ENCODE measurements around the gene OR2T3.
A peak's percentile ranks its signal among the peaks of the same experiment; 100 is the strongest.
"Not testable (repeated sequence)": the region's sequence is repeated elsewhere in the genome, so short reads cannot be mapped to it uniquely, and the experiment has no call there.

OR2T3 gene

DNA sequence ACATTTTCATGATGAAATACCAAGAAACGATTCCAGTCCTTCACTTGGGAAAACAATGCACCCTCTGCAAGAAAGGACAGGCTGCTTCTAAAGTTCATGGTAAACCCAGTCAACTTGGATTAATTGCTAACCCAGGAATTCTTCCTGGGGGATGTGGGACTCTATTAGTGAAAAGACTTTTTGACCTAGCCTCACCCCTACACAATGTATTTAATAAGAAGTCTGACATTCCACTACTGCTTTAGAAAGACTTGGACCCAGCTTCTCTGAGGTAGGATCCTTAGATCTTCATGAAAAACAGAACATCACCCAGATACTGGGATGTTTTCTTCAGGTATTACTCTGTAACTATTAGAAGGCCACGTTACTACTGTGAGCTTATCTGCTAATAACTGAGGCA, 27.8 kb upstream of the OR2T3 start, which contains the start of gene OR2T2:
TSS of gene OR2T2 (plus strand) at position 239 of the 400 bp plus-strand sequence. CDS start 7,161 bp downstream, outside the sequence.
- H3K4me1 ChIP-seq (ENCODE audit: control insufficient read depth in 2 of 2, insufficient read depth in 1 of 2, low read depth in 1 of 2, low read length in 2 of 2); H3K18ac ChIP-seq (ENCODE audit: low read length); H3K4ac ChIP-seq (ENCODE audit: low read length); H4K8ac ChIP-seq (ENCODE audit: low read depth, low read length); H2AK5ac ChIP-seq (ENCODE audit: low read depth, low read length); H3K9me3 ChIP-seq (replicated peaks in 1 of 2; ENCODE audit: control insufficient read depth in 2 of 2, insufficient read depth in 1 of 2, low read depth in 1 of 2, low read length in 2 of 2); H3K36me3 ChIP-seq (replicated peaks in 1 of 2; ENCODE audit: control insufficient read depth in 2 of 2, insufficient read depth in 2 of 2, low read length in 2 of 2); H4K91ac ChIP-seq (ENCODE audit: low read depth, low read length, poor library complexity); H3K14ac ChIP-seq (ENCODE audit: low read length); H3K9ac ChIP-seq (ENCODE audit: low read depth, low read length, poor library complexity); H3K27ac ChIP-seq (replicated peaks; ENCODE audit: low read length); H3K23ac ChIP-seq (ENCODE audit: low read depth, low read length, poor library complexity); DNase-seq (ENCODE audit: low spot score); H3K27me3 ChIP-seq (ENCODE audit: control insufficient read depth in 3 of 3, insufficient read depth in 3 of 3, low read depth in 1 of 3, low read length in 3 of 3); H2BK15ac ChIP-seq (ENCODE audit: low read length); H3K79me1 ChIP-seq (ENCODE audit: low read depth, low read length); H3K4me2 ChIP-seq (ENCODE audit: insufficient read depth, low read length, poor library complexity, severe bottlenecking); H2BK12ac ChIP-seq (ENCODE audit: low read length); H2BK120ac ChIP-seq (ENCODE audit: low read depth, low read length); H2AFZ ChIP-seq (ENCODE audit: low read length); H2BK5ac ChIP-seq (ENCODE audit: low read length): not testable (repeated sequence)
- H3K4me3 ChIP-seq (ENCODE audit: low read length in 2 of 2): peak within 1 kb of the TSS in 1 of 2 donors; percentile 9
- no CpG with 5 or more reads among the region's 2 CpGs for WGBS, 2 donors (ENCODE audit: extremely low coverage in 2 of 2, insufficient read length in 2 of 2, insufficient replicate concordance in 1 of 2)

DNA sequence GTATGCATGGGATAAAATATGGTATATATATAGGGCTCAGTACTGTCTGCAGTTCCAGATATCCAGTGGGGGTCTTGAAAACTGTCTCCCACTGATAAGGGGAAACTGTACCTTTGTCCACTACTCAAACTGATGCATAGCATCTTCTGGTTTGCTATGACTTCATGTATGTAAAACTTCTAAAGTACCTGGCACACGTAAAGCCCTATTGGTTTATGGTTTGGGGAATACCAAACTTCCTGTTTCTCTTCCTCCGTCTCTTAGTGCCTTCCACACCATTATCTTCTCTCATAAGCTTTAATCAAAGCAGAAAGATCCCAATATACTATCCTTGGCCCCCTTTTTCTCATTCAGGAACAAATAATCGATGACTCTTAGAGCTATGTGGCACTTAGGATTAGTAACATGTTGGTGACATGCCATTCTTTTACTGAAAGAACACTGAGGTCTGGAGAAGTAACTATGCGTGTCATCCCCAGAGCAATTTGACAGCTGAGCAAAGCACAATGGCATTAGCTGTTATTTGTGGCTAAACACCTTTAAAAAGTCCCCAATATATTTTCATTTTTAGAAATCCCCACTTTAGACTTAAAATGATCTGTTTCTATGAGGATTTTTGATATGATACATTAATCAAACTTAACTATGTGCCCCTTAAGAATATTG, 24.6 kb upstream of the OR2T3 start:
- H3K14ac ChIP-seq (ENCODE audit: low read length); H4K91ac ChIP-seq (ENCODE audit: low read depth, low read length, poor library complexity); H4K8ac ChIP-seq (ENCODE audit: low read depth, low read length); H3K9me3 ChIP-seq (replicated peaks in 1 of 2; ENCODE audit: control insufficient read depth in 2 of 2, insufficient read depth in 1 of 2, low read depth in 1 of 2, low read length in 2 of 2); H3K4me1 ChIP-seq (ENCODE audit: control insufficient read depth in 2 of 2, insufficient read depth in 1 of 2, low read depth in 1 of 2, low read length in 2 of 2); H2AK5ac ChIP-seq (ENCODE audit: low read depth, low read length); H3K18ac ChIP-seq (ENCODE audit: low read length); H2BK5ac ChIP-seq (ENCODE audit: low read length); H3K79me1 ChIP-seq (ENCODE audit: low read depth, low read length); H3K9ac ChIP-seq (ENCODE audit: low read depth, low read length, poor library complexity); H2AFZ ChIP-seq (ENCODE audit: low read length); H2BK12ac ChIP-seq (ENCODE audit: low read length); H3K4ac ChIP-seq (ENCODE audit: low read length); DNase-seq (ENCODE audit: low spot score); H3K4me2 ChIP-seq (ENCODE audit: insufficient read depth, low read length, poor library complexity, severe bottlenecking); H2BK120ac ChIP-seq (ENCODE audit: low read depth, low read length); H3K27ac ChIP-seq (replicated peaks; ENCODE audit: low read length); H3K27me3 ChIP-seq (ENCODE audit: control insufficient read depth in 3 of 3, insufficient read depth in 3 of 3, low read depth in 1 of 3, low read length in 3 of 3); H3K23ac ChIP-seq (ENCODE audit: low read depth, low read length, poor library complexity); H3K4me3 ChIP-seq (ENCODE audit: low read length in 2 of 2); H3K36me3 ChIP-seq (replicated peaks in 1 of 2; ENCODE audit: control insufficient read depth in 2 of 2, insufficient read depth in 2 of 2, low read length in 2 of 2); H2BK15ac ChIP-seq (ENCODE audit: low read length): not testable (repeated sequence)
- no CpG with 5 or more reads among the region's 4 CpGs for WGBS, 2 donors (ENCODE audit: extremely low coverage in 2 of 2, insufficient read length in 2 of 2, insufficient replicate concordance in 1 of 2)

DNA sequence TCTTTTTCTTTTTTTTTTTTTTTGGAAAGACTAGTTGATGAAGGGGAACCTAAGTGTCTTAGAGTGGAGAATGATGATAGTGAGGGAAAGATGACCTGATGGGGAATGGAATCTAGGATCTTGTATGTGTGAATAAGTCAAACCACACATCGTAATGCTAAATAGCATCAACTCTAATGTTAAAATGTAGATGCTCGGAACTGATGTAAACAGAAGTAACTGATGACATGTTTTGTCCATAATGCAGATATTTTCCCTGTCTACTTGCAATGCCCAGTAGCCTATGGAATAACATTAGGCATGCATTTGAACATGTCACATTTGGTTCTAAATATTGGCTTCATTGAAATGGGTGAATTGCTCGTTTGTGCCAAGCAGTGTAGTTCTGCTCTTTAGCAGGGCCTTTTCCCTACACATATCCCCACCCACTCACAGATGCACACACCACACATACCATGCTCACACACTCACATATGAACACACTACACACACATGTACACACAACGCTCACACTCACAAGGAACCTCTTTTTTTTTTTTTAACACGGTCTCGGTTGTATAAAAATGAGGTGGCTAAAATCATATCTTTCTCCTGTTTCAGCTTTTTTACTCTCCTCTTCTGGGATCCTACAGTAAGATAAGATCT, 23.2 kb upstream of the OR2T3 start:
- not testable (repeated sequence) for H2AK5ac ChIP-seq (ENCODE audit: low read depth, low read length); DNase-seq (ENCODE audit: low spot score); H2BK15ac ChIP-seq (ENCODE audit: low read length); H2AFZ ChIP-seq (ENCODE audit: low read length); H4K91ac ChIP-seq (ENCODE audit: low read depth, low read length, poor library complexity); H3K9ac ChIP-seq (ENCODE audit: low read depth, low read length, poor library complexity); H4K8ac ChIP-seq (ENCODE audit: low read depth, low read length); H2BK5ac ChIP-seq (ENCODE audit: low read length); H3K9me3 ChIP-seq (replicated peaks in 1 of 2; ENCODE audit: control insufficient read depth in 2 of 2, insufficient read depth in 1 of 2, low read depth in 1 of 2, low read length in 2 of 2); H3K18ac ChIP-seq (ENCODE audit: low read length); H3K4ac ChIP-seq (ENCODE audit: low read length); H3K4me3 ChIP-seq (ENCODE audit: low read length in 2 of 2); H3K4me1 ChIP-seq (ENCODE audit: control insufficient read depth in 2 of 2, insufficient read depth in 1 of 2, low read depth in 1 of 2, low read length in 2 of 2); H3K27ac ChIP-seq (replicated peaks; ENCODE audit: low read length); H3K36me3 ChIP-seq (replicated peaks in 1 of 2; ENCODE audit: control insufficient read depth in 2 of 2, insufficient read depth in 2 of 2, low read length in 2 of 2); H3K27me3 ChIP-seq (ENCODE audit: control insufficient read depth in 3 of 3, insufficient read depth in 3 of 3, low read depth in 1 of 3, low read length in 3 of 3); H3K23ac ChIP-seq (ENCODE audit: low read depth, low read length, poor library complexity); H3K4me2 ChIP-seq (ENCODE audit: insufficient read depth, low read length, poor library complexity, severe bottlenecking); H3K79me1 ChIP-seq (ENCODE audit: low read depth, low read length); H2BK120ac ChIP-seq (ENCODE audit: low read depth, low read length); H3K14ac ChIP-seq (ENCODE audit: low read length); H2BK12ac ChIP-seq (ENCODE audit: low read length)
- WGBS, 2 donors (ENCODE audit: extremely low coverage in 2 of 2, insufficient read length in 2 of 2, insufficient replicate concordance in 1 of 2): no CpG with 5 or more reads among the region's 6 CpGs

DNA sequence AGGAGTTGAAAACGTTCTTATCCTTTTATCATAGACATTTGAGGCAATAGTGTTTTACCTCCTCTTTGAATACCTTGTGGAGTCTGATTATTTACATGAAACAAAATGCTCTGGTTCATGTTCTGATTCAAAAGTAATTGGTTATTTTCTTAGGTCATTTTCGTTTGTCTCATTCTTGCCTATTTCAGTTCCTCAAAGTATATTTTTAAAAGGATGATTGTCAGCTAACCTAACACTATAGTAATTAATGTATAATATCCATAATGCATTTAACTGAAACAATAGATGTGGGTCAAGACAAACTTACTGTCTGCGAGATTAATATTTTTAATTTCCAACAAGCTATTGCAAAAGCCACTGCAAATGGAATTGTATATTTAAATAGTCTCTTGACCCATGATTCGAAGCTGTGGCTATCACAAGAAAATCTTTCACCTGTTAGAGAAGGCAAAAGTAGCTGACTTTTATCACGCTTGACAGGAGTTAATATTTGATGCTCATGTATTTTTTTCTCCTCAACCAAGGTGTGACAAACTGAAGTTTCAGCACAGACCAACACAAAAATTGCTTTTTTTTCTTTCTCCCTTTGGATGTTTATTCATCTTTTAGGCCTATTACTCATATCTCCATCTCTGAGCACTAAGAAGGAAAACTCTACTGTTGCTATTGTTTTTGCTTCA, 22.5 kb upstream of the OR2T3 start:
- H3K23ac ChIP-seq (ENCODE audit: low read depth, low read length, poor library complexity); H2AFZ ChIP-seq (ENCODE audit: low read length); H3K79me1 ChIP-seq (ENCODE audit: low read depth, low read length); DNase-seq (ENCODE audit: low spot score); H3K4me1 ChIP-seq (ENCODE audit: control insufficient read depth in 2 of 2, insufficient read depth in 1 of 2, low read depth in 1 of 2, low read length in 2 of 2); H3K9me3 ChIP-seq (replicated peaks in 1 of 2; ENCODE audit: control insufficient read depth in 2 of 2, insufficient read depth in 1 of 2, low read depth in 1 of 2, low read length in 2 of 2); H3K27ac ChIP-seq (replicated peaks; ENCODE audit: low read length); H3K4ac ChIP-seq (ENCODE audit: low read length); H4K91ac ChIP-seq (ENCODE audit: low read depth, low read length, poor library complexity); H4K8ac ChIP-seq (ENCODE audit: low read depth, low read length); H2BK12ac ChIP-seq (ENCODE audit: low read length); H3K18ac ChIP-seq (ENCODE audit: low read length); H3K9ac ChIP-seq (ENCODE audit: low read depth, low read length, poor library complexity); H3K4me3 ChIP-seq (ENCODE audit: low read length in 2 of 2); H2AK5ac ChIP-seq (ENCODE audit: low read depth, low read length); H3K4me2 ChIP-seq (ENCODE audit: insufficient read depth, low read length, poor library complexity, severe bottlenecking); H3K36me3 ChIP-seq (replicated peaks in 1 of 2; ENCODE audit: control insufficient read depth in 2 of 2, insufficient read depth in 2 of 2, low read length in 2 of 2); H3K27me3 ChIP-seq (ENCODE audit: control insufficient read depth in 3 of 3, insufficient read depth in 3 of 3, low read depth in 1 of 3, low read length in 3 of 3); H2BK15ac ChIP-seq (ENCODE audit: low read length); H2BK5ac ChIP-seq (ENCODE audit: low read length); H2BK120ac ChIP-seq (ENCODE audit: low read depth, low read length); H3K14ac ChIP-seq (ENCODE audit: low read length): not testable (repeated sequence)
- WGBS, 2 donors (ENCODE audit: extremely low coverage in 2 of 2, insufficient read length in 2 of 2, insufficient replicate concordance in 1 of 2): no CpG with 5 or more reads among the region's 5 CpGs
